ENCODE data around the gene CD38.
A peak's percentile ranks its signal among the peaks of the same experiment; 100 is the strongest.
"Not testable (repeated sequence)": the region's sequence is repeated elsewhere in the genome, so short reads cannot be mapped to it uniquely, and the experiment has no call there.

Gene CD38

DNA sequence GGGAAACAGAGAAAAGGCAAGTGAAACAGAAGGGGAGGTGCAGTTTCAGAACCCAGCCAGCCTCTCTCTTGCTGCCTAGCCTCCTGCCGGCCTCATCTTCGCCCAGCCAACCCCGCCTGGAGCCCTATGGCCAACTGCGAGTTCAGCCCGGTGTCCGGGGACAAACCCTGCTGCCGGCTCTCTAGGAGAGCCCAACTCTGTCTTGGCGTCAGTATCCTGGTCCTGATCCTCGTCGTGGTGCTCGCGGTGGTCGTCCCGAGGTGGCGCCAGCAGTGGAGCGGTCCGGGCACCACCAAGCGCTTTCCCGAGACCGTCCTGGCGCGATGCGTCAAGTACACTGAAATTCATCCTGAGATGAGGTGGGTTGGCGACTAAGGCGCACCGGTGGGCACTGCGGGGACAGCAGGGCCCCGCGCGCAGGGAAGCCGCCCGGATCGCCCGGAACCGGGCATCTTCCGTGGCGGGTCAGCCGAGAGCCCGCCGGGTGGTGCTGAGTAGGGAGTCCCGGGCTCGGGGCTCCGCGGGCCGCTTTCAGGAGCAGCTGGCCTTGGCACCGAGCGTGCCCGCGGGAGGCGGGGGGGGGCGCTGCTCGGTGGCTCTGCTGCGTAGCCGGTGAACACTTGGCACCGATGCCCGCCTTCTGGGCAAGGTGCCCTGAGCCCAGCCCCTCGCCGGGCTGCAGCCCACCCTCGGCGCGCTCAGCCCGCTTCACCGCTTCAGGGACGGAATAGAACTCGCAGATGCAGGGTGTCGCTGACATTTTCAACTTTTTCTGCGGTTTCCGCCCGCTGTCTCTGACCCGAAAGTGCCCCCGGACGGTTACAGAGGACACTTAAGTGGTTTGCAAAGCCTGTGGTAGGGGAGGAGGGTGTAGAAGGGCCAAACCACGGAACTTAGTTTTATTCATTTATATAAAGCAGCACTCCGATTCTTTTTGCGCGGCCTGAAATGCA, at the start of gene CD38:
Gene CD38, plus strand, starts transcription at position 40 of the 953 bp plus-strand sequence. Its CDS starts 87 bp downstream, at position 127.
- peak; percentile 19 for DNase-seq (ENCODE audit: low read depth)

DNA sequence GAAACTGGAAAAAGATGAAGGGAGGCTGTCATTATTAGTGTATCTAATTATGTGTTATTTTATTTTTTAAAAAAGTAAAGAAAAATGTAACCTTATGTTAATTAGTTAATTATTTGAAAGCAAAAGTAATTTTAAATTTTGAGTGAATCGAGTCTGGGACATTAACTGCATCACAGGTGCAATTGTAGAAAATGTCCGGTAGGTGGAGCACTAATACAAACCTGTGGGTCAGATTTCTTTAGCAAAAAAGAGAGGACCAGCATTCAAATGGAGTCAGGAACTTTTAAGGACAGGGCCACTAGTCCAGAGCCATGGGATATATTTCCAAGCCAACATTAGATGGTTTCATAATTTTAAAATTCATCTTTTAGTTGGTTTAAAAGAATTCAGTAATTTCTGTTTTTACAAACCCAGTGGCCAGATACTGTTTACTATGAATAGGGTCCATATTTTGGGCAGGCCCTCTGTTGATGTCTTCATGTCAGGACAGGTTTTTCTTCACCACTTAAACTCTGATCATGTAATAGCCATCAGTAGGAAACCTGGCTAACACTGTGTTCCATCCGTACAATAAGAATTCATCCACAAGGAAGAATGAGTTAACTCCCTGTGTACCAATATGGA, 48.1 kb upstream of the CD38 start:
- peak; percentile 49 for DNase-seq (ENCODE audit: low read depth)

- not testable (repeated sequence) for DNase-seq (ENCODE audit: low read depth)
Measured at GRCh38 chr4:15733061-15733460, 45.1 kb upstream of the CD38 start.

GRCh38 chr4:15735536-15735935, 42.6 kb upstream of the CD38 start:
- DNase-seq (ENCODE audit: low read depth) = no peak

DNA sequence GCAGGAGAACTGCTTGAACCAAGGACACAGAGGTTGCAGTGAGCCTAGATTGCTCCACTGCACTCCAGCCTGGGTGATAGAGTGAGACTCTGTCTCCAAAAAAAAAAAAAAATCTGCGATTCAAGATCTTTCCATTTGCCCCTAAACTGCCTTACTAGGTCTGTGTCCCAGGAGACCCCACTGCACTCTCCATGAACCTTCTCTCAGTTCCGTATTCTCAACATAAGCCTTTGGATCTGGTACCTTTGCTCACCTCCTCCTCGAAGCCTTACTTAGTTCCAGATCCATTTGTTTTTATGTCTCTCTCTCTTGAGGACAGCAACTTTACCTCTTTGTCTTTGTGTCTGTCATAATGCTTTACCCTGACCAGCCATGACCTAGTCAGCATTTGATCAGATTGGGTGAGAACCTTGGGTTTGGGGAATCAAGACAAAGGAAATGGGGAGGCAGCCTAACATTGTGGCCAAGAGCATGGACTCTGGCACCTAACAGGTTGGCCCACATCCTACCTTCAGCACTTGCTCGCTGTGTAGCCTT, 41.5 kb upstream of the CD38 start:
- no peak for DNase-seq (ENCODE audit: low read depth)

- no peak for DNase-seq (ENCODE audit: low read depth)
Measured at GRCh38 chr4:15737255-15737654, 40.9 kb upstream of the CD38 start.

DNA sequence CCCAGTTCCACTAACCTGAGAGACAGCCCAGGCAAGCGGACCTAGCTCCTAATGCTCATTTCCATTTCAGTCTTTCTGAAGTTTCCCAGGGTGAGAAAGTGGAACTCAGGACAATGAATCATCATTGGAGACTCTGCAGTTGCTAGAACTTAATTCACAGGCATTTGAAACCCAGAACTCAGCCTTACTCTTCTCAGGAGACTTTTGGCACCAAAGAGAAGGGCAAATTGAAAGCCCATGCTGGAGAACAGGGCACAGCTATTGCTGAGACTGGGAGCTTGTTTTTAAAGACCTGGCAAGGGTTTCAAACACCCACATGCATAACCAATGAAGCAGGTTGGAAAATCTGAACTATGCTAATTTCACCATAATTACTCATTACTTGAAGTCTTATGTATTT, 39.3 kb upstream of the CD38 start:
- DNase-seq (ENCODE audit: low read depth) = peak; percentile 58

DNA sequence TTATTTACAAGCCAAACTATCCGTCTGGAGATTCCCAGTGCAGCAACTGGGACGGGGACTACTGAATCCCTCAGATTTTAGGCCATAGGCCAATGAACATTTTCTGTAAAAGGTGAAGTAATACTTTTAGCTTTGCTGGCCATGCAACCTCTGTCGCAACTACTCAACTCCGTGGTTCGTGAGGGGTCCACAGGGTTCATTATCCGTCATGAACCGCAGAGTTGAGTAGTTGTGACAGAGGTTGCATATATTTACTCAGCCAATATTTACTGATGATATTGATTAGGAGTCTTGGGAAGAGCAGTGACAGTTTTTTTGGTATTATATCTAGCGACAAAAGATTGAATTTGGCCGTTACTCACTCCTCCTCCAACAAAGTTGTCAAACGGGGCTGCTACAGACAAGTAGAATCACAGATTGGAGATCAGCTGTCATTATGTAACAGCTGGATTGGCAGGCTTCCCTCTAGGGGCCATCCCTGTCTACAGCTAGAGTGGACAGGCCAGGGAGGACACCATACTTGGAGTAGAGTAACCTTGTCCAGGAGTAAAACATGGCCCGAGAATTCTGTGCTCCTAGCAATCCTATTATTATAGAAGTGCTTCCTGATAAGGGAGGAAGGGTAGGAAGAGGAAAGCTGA, 37.2 kb upstream of the CD38 start:
- DNase-seq (ENCODE audit: low read depth) = no peak

- DNase-seq (ENCODE audit: low read depth) = no peak
Measured at GRCh38 chr4:15742083-15742582, 36.0 kb upstream of the CD38 start.

DNA sequence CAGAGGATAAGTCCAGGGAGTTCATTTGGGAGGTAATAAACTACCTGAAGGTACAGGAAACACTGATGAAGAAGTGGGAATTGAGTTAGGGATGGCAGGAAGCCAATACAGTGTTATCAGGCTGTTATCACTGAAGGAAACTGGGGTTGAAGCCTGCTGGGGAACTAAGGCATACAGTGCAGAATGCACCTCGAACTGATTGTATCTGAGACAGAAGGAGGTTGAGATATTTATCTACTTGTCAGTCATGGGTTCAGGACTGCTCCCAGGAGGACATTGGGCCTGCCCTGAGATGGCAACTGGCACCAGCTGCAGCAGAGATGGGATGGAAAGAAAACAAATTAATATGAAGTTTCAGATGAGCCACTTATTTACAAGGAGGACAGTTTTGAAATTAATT, 35.5 kb upstream of the CD38 start:
- DNase-seq (ENCODE audit: low read depth) = no peak

DNA sequence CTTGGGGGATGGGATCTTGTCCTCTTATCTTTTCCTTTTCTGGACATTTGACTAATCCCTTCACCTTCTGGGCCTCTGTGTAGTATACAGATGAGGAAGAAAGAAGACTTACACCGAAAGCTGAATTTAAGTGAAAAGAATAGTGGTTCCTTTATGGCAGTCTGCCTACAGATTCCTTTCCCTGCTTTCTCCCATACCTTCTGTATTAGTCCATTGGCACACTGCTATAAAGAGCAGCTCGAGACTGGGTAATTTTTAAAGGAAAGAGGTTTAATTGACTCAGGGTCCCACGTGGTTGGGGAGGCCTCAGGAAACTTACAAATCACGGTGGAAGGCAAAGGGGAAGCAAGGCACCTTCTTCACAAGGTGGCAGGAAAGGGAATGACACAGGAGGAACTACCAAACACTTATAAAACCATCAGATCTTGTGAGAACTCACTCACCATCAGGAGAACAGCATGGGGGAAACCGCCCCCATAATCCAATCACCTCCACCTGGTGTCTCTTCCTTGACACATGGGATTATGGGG, 34.0 kb upstream of the CD38 start:
- DNase-seq (ENCODE audit: low read depth) = peak; percentile 33

DNA sequence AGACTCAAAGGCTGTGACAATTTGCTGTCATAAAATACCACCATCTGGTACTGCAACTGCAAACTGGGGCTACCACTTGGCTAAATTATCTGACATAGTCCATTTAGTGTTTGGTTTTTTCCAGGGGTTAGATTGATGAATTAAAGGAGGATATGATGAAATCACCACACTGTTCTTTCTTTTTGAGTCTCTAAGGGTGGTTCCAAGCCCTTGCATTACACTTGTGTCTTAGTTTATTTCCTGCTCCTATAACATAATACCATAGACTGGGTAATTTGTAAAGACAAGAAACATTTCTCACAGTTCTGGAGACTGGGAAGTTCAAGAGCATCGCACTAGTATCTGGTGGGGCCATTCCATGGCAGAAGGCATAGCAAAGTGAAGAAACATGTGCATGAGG, 32.0 kb upstream of the CD38 start:
- DNase-seq (ENCODE audit: low read depth) = no peak

- DNase-seq (ENCODE audit: low read depth) = no peak
Measured at GRCh38 chr4:15749001-15749400, 29.1 kb upstream of the CD38 start.

GRCh38 chr4:15751153-15751552, 27.0 kb upstream of the CD38 start:
- no peak for DNase-seq (ENCODE audit: low read depth)

DNA sequence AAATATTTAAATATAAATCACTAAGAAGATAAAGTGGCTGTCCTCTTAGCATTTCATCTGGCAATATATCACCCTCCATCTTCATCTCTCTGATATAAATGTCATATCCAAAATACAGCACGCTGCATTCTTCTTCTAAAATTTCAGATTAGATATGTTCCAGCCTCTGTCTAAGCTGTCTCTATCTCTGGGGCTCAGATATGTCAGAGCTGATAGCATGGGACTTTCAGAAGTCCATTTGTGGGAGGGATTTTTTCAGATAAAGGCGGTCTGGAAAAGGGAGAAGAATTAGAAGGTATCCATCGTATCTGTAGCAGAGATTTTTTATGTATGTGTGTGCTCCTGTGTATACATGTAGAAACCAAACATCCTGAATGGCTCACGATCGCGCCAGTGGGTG, 25.0 kb upstream of the CD38 start:
- DNase-seq (ENCODE audit: low read depth) = peak; percentile 65

DNA sequence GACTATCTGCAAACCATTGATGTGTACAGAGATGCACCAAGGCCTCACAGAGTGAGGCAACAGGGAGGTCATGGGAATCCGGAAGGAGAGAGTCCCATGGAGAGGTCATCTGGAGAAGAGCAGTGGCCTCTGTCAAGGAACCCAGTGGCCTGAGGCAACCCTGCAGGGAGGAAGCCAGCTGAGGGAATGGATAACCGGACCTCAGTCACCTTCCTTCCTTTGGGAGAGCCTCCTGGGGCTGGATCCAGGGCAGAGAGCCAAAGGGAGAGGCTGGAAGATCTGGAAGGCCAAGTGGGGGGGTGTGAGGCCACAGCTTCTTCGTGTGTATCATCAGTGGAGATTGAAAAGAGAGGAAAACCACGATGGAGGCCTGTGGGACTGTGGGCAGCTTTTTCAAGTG, 24.3 kb upstream of the CD38 start:
- peak; percentile 66 for DNase-seq (ENCODE audit: low read depth)

DNA sequence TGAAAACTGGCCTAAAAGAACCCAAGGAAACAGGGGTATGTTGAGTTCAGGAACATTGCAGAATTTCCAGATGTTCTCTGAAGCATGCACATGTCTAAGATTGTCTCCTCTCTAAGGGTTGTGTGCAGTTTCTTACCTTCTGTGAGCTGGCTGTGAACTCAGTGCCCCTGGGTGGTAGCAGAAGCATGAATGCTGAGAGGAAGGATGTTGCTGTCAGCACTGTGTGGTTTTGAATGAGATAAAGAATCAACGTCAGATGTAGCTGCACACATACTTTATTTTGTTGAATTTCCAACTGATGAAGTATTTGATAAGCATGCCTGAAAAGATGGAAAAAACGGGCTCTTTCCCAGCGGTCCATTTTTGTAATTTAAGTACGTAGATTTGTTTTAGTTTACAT, 23.8 kb upstream of the CD38 start:
- DNase-seq (ENCODE audit: low read depth) = peak; percentile 99

GRCh38 chr4:15755321-15756155, 22.6 kb upstream of the CD38 start:
- peak; percentile 97 for DNase-seq (ENCODE audit: low read depth)

DNA sequence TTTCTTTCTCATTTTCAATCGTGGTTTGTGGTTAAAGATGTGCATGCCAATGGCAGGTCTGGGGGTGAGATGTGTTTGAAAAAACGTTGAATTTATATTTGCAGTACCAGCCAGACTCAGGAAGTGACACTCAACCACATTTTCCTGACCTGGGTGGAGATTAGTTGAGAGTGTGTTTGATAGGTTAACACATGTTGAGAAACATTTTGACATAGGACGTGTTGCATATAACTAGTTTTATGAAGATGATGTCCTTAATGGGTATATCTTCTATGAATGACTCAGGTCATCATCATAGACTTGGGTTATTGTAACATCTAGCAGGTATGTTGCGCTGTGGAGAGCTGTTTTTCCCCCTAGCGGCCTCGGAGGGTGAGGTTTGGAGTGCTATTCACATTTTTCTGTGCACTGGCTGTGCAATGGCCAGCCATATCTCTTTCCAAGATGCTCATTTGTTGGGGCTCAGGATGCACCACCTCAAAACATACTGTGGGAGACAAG, 21.7 kb upstream of the CD38 start:
- DNase-seq (ENCODE audit: low read depth) = peak; percentile 99

DNA sequence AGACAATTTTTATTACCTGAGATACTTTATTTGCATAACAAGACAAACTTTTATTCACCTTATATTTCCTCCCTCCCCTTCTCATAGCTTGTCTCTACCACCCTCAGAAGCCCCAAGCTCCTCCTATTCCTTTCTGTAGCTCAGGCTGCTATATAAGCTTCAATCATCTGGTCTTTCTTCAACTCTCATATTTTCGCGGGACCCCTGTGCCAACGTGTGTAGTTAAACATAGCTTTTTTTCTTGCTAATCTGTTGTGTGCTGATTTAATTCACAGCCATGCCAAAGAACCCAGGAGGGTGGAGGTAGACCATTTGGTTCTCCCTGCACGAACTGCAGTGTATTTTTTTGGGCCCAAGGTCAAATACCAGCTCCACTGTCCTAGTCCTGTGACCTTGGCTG, 21.1 kb upstream of the CD38 start:
- DNase-seq (ENCODE audit: low read depth) = no peak

GRCh38 chr4:15758294-15758693, 19.8 kb upstream of the CD38 start:
- DNase-seq (ENCODE audit: low read depth) = no peak
